ENCODE data around the gene GRAMD1A. TPM values are rescaled to one million over a fixed set of nuclear protein-coding genes. Genes with fewer than 3 reads are reported as not detected.

Gene GRAMD1A
- total RNA-seq, 1 donor from 2014 or later = 90.7 TPM

GRCh38 chr19:35063940-35064818 lies 64.1 kb downstream of the GRAMD1A start:
- no peak overlapping the region for H3K27ac ChIP-seq
- TF ChIP-seq, protein P1, sequence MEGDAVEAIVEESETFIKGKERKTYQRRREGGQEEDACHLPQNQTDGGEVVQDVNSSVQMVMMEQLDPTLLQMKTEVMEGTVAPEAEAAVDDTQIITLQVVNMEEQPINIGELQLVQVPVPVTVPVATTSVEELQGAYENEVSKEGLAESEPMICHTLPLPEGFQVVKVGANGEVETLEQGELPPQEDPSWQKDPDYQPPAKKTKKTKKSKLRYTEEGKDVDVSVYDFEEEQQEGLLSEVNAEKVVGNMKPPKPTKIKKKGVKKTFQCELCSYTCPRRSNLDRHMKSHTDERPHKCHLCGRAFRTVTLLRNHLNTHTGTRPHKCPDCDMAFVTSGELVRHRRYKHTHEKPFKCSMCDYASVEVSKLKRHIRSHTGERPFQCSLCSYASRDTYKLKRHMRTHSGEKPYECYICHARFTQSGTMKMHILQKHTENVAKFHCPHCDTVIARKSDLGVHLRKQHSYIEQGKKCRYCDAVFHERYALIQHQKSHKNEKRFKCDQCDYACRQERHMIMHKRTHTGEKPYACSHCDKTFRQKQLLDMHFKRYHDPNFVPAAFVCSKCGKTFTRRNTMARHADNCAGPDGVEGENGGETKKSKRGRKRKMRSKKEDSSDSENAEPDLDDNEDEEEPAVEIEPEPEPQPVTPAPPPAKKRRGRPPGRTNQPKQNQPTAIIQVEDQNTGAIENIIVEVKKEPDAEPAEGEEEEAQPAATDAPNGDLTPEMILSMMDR (IDR thresholded peaks at IDR 0.05) = no peak
- intact Hi-C loops (cut with DNase I) = no loop called here
- ATAC-seq (no peak), DNase-seq (peak; percentile 10)
- H3K27me3 ChIP-seq (ENCODE audit: low read depth) = no peaks in the 10 kb centered on the region
- no peak overlapping the region for H3K4me3 ChIP-seq
- no peaks in the 10 kb centered on the region for H3K36me3 ChIP-seq
- peaks cover 6% of the 10 kb centered on the region for H3K4me1 ChIP-seq
- no peaks in the 10 kb centered on the region for H3K9me3 ChIP-seq

DNA sequence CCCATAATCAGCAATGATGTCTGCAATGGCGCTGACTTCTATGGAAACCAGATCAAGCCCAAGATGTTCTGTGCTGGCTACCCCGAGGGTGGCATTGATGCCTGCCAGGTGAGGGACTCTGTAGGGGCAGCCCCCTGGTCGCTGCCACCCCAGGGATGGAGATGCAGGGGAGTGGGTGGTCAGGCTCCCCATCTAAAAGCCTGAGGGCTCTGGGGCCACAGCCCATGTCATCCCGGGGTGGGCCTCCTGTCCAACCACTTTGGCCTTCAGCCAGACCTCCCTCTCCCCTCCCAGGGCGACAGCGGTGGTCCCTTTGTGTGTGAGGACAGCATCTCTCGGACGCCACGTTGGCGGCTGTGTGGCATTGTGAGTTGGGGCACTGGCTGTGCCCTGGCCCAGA lies 65.5 kb downstream of the GRAMD1A start:
- intact Hi-C loops (cut with DNase I) = no loop called here
- no peak overlapping the region for H3K4me3 ChIP-seq
- H3K9me3 ChIP-seq = peaks cover 2% of the 10 kb centered on the region
- peak in 1 of 2 donors; percentile 14 for ATAC-seq
- peak; percentile 41 for DNase-seq
- no peaks in the 10 kb centered on the region for H3K36me3 ChIP-seq
- peaks cover 6% of the 10 kb centered on the region for H3K4me1 ChIP-seq
- no peak overlapping the region for H3K27ac ChIP-seq
- H3K27me3 ChIP-seq (ENCODE audit: low read depth) = no peaks in the 10 kb centered on the region
- TF ChIP-seq, protein P1 (IDR thresholded peaks at IDR 0.05) = no peak

DNA sequence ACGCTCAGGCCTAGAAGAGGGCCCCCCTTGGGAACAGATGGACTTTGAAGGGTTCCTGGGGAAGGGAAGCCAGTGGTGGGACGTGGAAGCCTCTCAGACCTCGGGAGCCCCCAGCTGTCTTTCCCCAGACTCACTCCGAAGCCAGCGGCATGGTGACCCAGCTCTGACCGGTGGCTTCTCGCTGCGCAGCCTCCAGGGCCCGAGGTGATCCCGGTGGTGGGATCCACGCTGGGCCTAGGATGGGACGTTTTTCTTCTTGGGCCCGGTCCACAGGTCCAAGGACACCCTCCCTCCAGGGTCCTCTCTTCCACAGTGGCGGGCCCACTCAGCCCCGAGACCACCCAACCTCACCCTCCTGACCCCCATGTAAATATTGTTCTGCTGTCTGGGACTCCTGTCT lies 66.0 kb downstream of the GRAMD1A start:
- no peak for ATAC-seq
- peak; percentile 29 for DNase-seq
- H3K9me3 ChIP-seq = peaks cover 3% of the 10 kb centered on the region

DNA sequence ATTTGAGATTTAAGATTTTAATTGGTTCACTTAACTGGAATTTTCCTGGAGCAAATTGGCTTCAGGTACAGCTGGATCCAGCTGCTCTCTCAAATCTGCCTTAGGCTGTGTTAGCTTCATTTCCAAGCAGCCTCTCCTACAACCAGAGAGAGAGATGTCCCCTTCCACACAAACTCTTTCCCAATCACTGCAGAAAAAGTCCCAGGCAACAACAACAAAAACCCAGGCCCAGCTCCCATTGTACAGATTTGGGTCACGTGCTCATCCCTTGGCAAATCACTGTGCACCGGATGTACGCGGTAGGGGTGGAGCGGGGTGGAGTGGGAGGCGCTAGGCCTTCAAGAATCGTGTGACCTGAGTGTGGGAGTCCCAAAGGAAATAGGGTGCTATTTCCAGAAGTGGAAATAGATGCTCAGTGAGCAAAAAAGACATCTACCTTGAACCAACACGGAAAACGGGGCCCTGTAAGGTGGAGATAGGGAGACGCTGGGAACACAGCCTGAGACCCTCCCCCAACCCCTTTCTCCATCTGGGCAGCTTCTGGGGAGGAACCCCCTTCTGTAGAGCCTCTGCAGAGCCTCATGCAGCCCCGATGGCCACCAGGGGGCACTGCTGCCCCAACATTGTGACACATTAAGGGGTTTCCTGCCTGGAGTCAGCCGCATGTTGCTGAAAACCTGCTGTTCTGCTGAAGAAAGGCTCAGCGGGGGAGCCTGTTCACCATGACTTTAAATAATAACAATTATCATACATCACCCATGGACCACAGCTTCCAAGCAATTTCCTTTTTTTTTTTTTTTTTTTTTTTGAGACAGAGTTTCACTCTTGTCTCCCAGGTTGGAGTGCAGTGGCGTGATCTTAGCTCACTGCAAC lies 66.8 kb downstream of the GRAMD1A start:
- Histone ChIP-seq H3K36me3 (no peaks in the 10 kb centered on the region), H3K9me3 (peaks cover 3% of the 10 kb centered on the region), H3K27me3 (ENCODE audit: low read depth) (no peaks in the 10 kb centered on the region), H3K27ac (no peak overlapping the region), H3K4me3 (no peak overlapping the region), H3K4me1 (peaks cover 6% of the 10 kb centered on the region)
- peak; percentile 90 to 91 for ATAC-seq
- intact Hi-C loops (cut with DNase I) = no loop called here
- DNase-seq = peak; percentile 91
- TF ChIP-seq, protein P1 (IDR thresholded peaks at IDR 0.05) = peak; percentile 92

More for the DNA sequence above, 66.0 kb downstream of the GRAMD1A start:
- TF ChIP-seq, protein P1 (IDR thresholded peaks at IDR 0.05) = no peak
- H3K36me3 ChIP-seq = no peaks in the 10 kb centered on the region
- intact Hi-C loops (cut with DNase I) = no loop called here
- H3K4me1 ChIP-seq = peaks cover 6% of the 10 kb centered on the region
- no peaks in the 10 kb centered on the region for H3K27me3 ChIP-seq (ENCODE audit: low read depth)
- no peak overlapping the region for H3K4me3 ChIP-seq
- H3K27ac ChIP-seq = no peak overlapping the region

DNA sequence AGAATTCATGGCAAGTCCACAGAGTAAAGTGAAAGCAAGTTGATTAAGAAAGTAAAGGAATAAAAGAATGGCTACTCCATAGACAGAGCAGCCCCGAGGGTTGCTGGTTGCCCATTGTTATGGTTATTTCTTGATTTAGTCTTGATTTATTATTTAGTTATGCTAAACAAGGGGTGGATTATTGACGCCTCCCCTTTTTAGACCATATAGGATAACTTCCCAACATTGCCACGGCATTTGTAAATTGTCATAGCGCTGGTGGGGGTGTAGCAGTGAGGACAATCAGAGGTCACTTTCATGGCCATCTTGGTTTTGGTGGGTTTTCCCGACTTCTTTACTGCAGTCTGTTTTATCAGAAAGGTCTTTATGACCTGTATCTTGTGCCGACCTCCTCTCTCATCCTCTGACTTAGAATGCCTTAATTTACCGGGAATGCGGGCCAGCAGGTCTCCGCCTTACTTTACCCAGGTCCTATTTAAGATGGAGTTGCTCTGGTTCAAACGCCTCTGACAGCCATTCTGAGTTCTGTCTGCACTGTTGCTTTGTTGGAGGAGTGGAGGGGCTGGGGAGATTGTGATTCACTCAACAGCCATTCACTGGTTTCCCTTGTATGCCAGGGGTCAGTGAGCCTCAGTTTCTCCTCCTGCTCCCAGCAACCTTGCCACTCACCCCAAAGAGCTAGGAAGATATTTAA lies 69.0 kb downstream of the GRAMD1A start:
- intact Hi-C loops (cut with DNase I) = no loop called here
- TF ChIP-seq, protein P1 (IDR thresholded peaks at IDR 0.05) = no peak

More for the DNA sequence above, 69.0 kb downstream of the GRAMD1A start:
- Histone ChIP-seq H3K27ac (no peak overlapping the region), H3K4me1 (peaks cover 6% of the 10 kb centered on the region), H3K9me3 (peaks cover 3% of the 10 kb centered on the region), H3K4me3 (no peak overlapping the region), H3K27me3 (ENCODE audit: low read depth) (no peaks in the 10 kb centered on the region), H3K36me3 (no peaks in the 10 kb centered on the region)
- ATAC-seq (no peak), DNase-seq (peak; percentile 6)
